GM23248 (cell line): ENCODE data around the gene CAMKV. TPM values are rescaled to one million over a fixed set of nuclear protein-coding genes. Genes with fewer than 3 reads are reported as not detected.

Source experiments
- DNase-seq: peaks from one replicate; pipeline ENCODE4 v3.0.0-alpha.2; 2015
- H2AFZ ChIP-seq: fragments of 200-600 bp; sonication (generic); 2 replicates; pipeline ENCODE4 v1.6.1; 2016; ENCODE audit warnings: antibody characterized with exemption
- H3F3A ChIP-seq: fragments of 200-600 bp; sonication (generic); 2 replicates; pipeline ENCODE4 v1.6.1; 2016; ENCODE audit warnings: mild to moderate bottlenecking, antibody characterized with exemption, mixed run types; ENCODE audit not compliant: insufficient read depth
- H3K27ac ChIP-seq: fragments of 200-600 bp; sonication (generic); 2 replicates; pipeline ENCODE4 v1.5.1; 2016; ENCODE audit warnings: mild to moderate bottlenecking
- H3K27me3 ChIP-seq: fragments of 200-600 bp; sonication (generic); replicated peaks from 2 replicates; pipeline ENCODE4 v1.6.1; 2016; ENCODE audit warnings: mild to moderate bottlenecking; ENCODE audit not compliant: insufficient read depth
- H3K36me3 ChIP-seq: fragments of 200-600 bp; sonication (generic); 2 replicates; pipeline ENCODE4 v1.6.1; 2016; ENCODE audit warnings: low read depth, mild to moderate bottlenecking
- H3K4me1 ChIP-seq: fragments of 200-600 bp; sonication (generic); 2 replicates; pipeline ENCODE4 v1.6.1; 2016; ENCODE audit warnings: mild to moderate bottlenecking; ENCODE audit not compliant: insufficient read depth
- H3K4me2 ChIP-seq: fragments of 200-600 bp; sonication (generic); one replicate; pipeline ENCODE4 v1.6.1; 2016; ENCODE audit warnings: mild to moderate bottlenecking; ENCODE audit not compliant: unreplicated experiment
- H3K4me3 ChIP-seq: fragments of 200-600 bp; sonication (generic); 2 replicates; pipeline ENCODE4 v1.5.1; 2016; ENCODE audit warnings: mild to moderate bottlenecking
- H3K79me2 ChIP-seq: fragments of 200-600 bp; sonication (generic); 2 replicates; pipeline ENCODE4 v1.6.1; 2016; ENCODE audit warnings: mild to moderate bottlenecking; ENCODE audit not compliant: insufficient read depth
- H3K9ac ChIP-seq: fragments of 200-600 bp; sonication (generic); 2 replicates; pipeline ENCODE4 v1.6.1; 2016; ENCODE audit warnings: mild to moderate bottlenecking
- H3K9me2 ChIP-seq: fragments of 200-600 bp; sonication (generic); 2 replicates; pipeline ENCODE4 v1.6.1; 2016; ENCODE audit warnings: mixed run types, mild to moderate bottlenecking, moderate library complexity; ENCODE audit not compliant: insufficient read depth
- H3K9me3 ChIP-seq: fragments of 200-600 bp; sonication (generic); one replicate; pipeline ENCODE4 v1.6.1; 2017; ENCODE audit warnings: low read depth
- H4K20me1 ChIP-seq: fragments of 200-600 bp; sonication (generic); 2 replicates; pipeline ENCODE4 v1.6.0; 2016; ENCODE audit not compliant: insufficient read depth
- EZH2 ChIP-seq: fragments of 200-600 bp; sonication (generic); IDR thresholded peaks from 2 replicates; pipeline ENCODE4 v1.6.1; 2018; ENCODE audit warnings: antibody characterized with exemption, mild to moderate bottlenecking; ENCODE audit not compliant: insufficient read depth, poor library complexity, severe bottlenecking
- EZH2phosphoT487 ChIP-seq: fragments of 200-600 bp; sonication (generic); IDR thresholded peaks from 2 replicates; pipeline ENCODE4 v1.6.1; 2018; ENCODE audit warnings: antibody characterized with exemption, moderate library complexity, mild to moderate bottlenecking, low read depth; ENCODE audit not compliant: insufficient read depth
- WGBS, 2 experiments: methylation state at CpG; one replicate each; pipeline ENCODE4 v1.1.6; 2015 to 2017; ENCODE audit warnings: low lambda C conversion rate in 2 of 2, low coverage in 1 of 2; ENCODE audit errors: missing lambda C conversion rate in 2 of 2; 5-methylcytosine and 5-hydroxymethylcytosine counted together
- in situ Hi-C: fragments of 300-500 bp; cut with MboI; formaldehyde crosslinking; loops from 2 replicates; pipeline ENCODE4 v1.15.0; 2020
- polyA plus RNA-seq: library from polyadenylated mRNA; unstranded; fragments of >200 nt; fragmentation: Nextera tagmentation; extraction: Ambion mirVana; gene quantifications from 2 replicates; pipeline ENCODE4 v1.2.1, GENCODE V29; 2016
- total RNA-seq: library from RNA; depleted of rRNA; stranded (reverse); fragments of >200 nt; shearing (Covaris generic); gene quantifications from 2 replicates; pipeline ENCODE4 v1.2.3, GENCODE V29; 2014

CAMKV gene
- total and polyA plus RNA-seq, 2 experiments from 2014 or later = 0.19 TPM; not detected in 1

DNA sequence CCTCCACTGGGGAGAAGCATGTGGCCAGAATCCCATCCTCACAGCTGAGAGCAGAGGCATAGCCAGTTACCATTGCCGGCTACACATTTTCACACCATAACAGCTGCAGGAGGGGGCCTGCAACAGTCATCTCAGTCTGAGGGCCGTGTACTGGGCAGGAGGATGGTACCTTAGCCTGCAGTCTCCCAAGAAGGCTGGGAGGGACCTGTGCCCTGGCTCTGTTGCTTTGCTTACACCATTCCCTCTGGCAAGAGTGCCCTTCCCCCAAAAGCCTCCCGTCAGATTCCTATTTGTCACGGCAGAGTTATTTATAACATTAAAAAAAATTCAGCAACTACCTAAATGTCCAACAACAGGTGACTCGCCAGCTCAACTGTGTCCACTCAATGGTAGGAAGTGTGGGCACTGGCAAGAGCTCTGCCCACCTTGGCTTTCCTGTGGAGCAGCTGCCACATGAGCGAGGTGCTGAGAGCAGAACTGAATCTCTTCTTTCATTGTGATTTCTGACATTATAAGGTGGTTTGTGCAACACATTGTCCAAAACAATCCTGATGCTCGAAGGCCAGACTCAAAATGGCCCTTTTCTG lies 4.4 kb downstream of the CAMKV start:
- 22 to 25% methylated on average over 7 of the region's 7 CpGs for WGBS, 2 experiments
- in situ Hi-C loops = no loop called here
- no peaks in the 10 kb centered on the region for H4K20me1 ChIP-seq

DNA sequence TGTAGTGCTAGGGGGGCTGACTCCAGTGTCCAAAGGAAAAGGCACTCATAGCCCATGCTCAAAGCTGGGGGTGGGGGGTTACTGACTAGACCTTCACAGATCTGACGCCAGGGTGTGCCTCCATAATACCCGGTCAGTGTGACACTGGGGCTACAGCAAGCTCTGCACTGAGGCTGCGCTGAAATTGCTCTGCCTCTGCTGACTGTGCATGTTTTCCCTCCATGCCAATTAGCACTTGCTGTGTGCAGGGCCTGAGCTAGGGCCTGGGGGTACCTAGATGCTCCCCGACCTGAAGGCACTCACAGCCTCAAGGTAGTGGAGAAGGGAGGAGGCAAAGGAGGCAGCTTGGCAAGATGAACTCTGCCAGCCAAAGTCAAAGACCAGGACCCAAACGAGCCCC lies 5.2 kb downstream of the CAMKV start:
- DNase-seq = no peak
- no peak overlapping the region for H3K4me2 ChIP-seq
- no peaks in the 10 kb centered on the region for H3K79me2 ChIP-seq
- no peak overlapping the region for H3K27ac ChIP-seq
- TF ChIP-seq EZH2phosphoT487 (no peak), EZH2 (no peak)
- 28 to 41% methylated on average over 5 of the region's 5 CpGs for WGBS, 2 experiments
- no peaks in the 10 kb centered on the region for H4K20me1 ChIP-seq
- no peak overlapping the region for H3K9ac ChIP-seq
- H3K27me3 ChIP-seq = peaks cover 38% of the 10 kb centered on the region
- no peaks in the 10 kb centered on the region for H3K9me3 ChIP-seq
- H3F3A ChIP-seq = no peaks in the 10 kb centered on the region
- in situ Hi-C loops = no loop called here
- no peak overlapping the region for H2AFZ ChIP-seq
- no peaks in the 10 kb centered on the region for H3K4me1 ChIP-seq
- no peaks in the 10 kb centered on the region for H3K36me3 ChIP-seq
- H3K4me3 ChIP-seq = no peak overlapping the region
- H3K9me2 ChIP-seq = no peaks in the 10 kb centered on the region

More for the DNA sequence above, 4.4 kb downstream of the CAMKV start:
- DNase-seq = no peak
- no peak overlapping the region for H3K27ac ChIP-seq
- H3K4me3 ChIP-seq = no peak overlapping the region
- no peaks in the 10 kb centered on the region for H3K4me1 ChIP-seq
- no peaks in the 10 kb centered on the region for H3K9me3 ChIP-seq
- H3K79me2 ChIP-seq = no peaks in the 10 kb centered on the region
- H2AFZ ChIP-seq = no peak overlapping the region
- no peak overlapping the region for H3K4me2 ChIP-seq
- H3K9ac ChIP-seq = no peak overlapping the region
- no peaks in the 10 kb centered on the region for H3K9me2 ChIP-seq
- no peaks in the 10 kb centered on the region for H3F3A ChIP-seq
- peaks cover 46% of the 10 kb centered on the region for H3K27me3 ChIP-seq
- H3K36me3 ChIP-seq = no peaks in the 10 kb centered on the region
- TF ChIP-seq EZH2phosphoT487 (no peak), EZH2 (no peak)

DNA sequence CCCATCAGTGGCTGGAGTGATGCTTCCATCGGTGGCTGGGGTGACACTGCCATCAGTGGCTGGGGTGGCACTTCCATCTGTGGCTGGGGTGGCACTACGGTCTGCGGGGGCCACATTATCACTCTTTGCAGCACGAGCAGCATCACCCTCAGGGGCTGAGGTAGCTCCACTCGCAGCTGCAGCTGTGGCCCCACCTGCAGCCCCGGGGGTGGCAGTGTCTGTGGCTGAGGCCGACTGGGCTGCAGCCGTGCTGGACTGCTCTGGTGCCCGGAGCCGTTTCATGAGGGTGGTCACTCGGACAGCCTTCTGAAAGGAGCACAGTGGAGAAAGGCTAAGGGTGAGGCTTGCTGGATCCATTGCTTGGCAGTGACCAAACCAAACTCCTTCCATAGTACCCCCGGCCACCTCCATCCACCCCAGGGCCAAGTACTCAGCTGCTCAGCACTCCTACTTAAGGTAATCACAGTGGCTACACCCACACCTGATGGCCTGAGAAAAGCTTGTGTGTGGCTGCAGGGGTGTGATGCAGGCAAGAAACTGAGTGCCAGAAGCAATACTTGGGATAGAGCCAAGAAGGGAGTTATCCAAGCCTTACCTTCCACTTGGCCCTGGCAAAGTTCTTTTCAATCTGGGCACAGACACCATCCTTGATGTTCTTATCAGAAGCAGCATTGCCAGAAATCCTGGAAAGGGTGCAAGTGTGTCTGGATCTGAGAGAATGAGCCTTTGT lies 10.0 kb downstream of the CAMKV start:
- Histone ChIP-seq H3F3A (no peaks in the 10 kb centered on the region), H3K36me3 (no peaks in the 10 kb centered on the region), H3K9ac (no peak overlapping the region), H3K27ac (no peak overlapping the region), H2AFZ (no peak overlapping the region), H3K79me2 (peaks cover 13% of the 10 kb centered on the region), H4K20me1 (no peaks in the 10 kb centered on the region), H3K4me2 (no peak overlapping the region), H3K9me3 (no peaks in the 10 kb centered on the region), H3K27me3 (peaks cover 23% of the 10 kb centered on the region), H3K4me3 (no peak overlapping the region), H3K4me1 (no peaks in the 10 kb centered on the region), H3K9me2 (no peaks in the 10 kb centered on the region)
- 42 to 47% methylated on average over 12 of the region's 12 CpGs for WGBS, 2 experiments
- in situ Hi-C loops = no loop called here
- TF ChIP-seq EZH2 (no peak), EZH2phosphoT487 (no peak)
- no peak for DNase-seq

DNA sequence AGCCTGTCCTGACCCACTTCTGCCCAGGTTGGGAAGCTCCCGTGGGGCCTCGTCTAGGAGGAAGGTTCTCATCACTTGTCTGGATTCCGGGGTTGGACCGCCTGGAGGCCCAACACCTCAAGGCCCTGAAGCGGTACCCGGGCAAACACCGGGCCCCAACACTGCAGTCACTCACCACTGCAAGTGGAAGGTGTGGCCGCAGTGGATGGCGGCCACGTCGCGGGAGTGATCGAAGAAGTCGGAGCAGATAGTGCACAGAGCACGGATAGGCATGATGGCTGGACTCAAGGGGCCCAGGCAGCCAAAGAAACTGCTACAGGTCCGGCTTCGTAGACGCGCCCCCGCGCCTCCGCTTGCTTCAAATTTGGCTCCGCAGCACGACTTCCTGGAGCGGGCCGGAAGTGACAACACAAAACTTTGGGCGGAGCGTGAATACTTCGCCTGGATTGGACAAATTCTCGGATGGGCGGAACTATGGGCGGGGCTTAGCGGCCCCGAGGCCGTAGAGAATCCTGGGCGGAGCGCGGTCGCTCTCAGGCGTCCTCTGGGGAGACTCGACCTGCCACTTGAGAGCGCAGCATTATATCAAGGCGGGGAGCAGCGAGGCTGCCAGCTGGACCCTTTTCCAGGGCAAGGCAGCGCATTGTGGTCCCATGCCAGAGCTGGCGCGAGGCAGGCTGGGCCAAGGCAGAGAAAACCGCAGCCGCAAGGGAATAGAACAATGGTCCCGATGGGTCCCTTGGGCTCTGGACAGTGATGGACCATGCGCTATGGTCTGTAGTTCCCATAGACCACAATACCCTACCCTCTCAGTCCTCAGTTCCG lies 13.3 kb downstream of the CAMKV start, which contains the start of gene TRAIP:
Gene TRAIP, minus strand, starts transcription at position 384 of the 825 bp plus-strand sequence. Its CDS starts 111 bp downstream, at position 273.
- in situ Hi-C loops = no loop called here

More for the DNA sequence above, 13.3 kb downstream of the CAMKV start, which contains the start of gene TRAIP:
- Histone ChIP-seq H3K9me2 (no peaks in the 10 kb centered on the region), H2AFZ (peak within 1 kb of the TSS; percentile 98), H3K4me2 (peak within 1 kb of the TSS; percentile 98), H3K9me3 (no peaks in the 10 kb centered on the region), H3K79me2 (peaks cover 18% of the 10 kb centered on the region), H3K4me1 (no peaks in the 10 kb centered on the region), H3K9ac (peak within 1 kb of the TSS; percentile 82), H3K36me3 (no peaks in the 10 kb centered on the region), H3K4me3 (peak within 1 kb of the TSS; percentile 98), H4K20me1 (no peaks in the 10 kb centered on the region), H3F3A (no peaks in the 10 kb centered on the region), H3K27me3 (no peaks in the 10 kb centered on the region), H3K27ac (peak within 1 kb of the TSS; percentile 15; the same call in 1 of the 2 replicates)
- WGBS, 2 experiments = 1% methylated on average over 52 of the region's 52 CpGs
- peak; percentile 98 for DNase-seq
- TF ChIP-seq EZH2 (no peak), EZH2phosphoT487 (no peak)
